Activated CD8-positive, alpha-beta memory T cell treated with anti-CD3 and anti-CD28 coated beads, Interleukin-2, amount 10 ng/mL, durations not matched to agents 7 days and 5 days (primary cell): ENCODE measurements around the gene SIM1. TPM values are rescaled to one million over a fixed set of nuclear protein-coding genes. Genes with fewer than 3 reads are reported as not detected.

Experiments used
- ATAC-seq: fragments of 150-1000 bp; cut with Tn5 transposase; one replicate; pipeline ENCODE4 v1.10.0; 2021; ENCODE audit warnings: moderate library complexity
- CTCF ChIA-PET: fragments of 350-600 bp; sonication (Branson Sonifier 250); formaldehyde crosslinking; loops from one replicate; lab custom pipeline; 2021; ENCODE audit warnings: antibody characterized with exemption; lab: Charles Lee
- DNase-seq: peaks from one replicate; pipeline ENCODE4 v3.0.0-alpha.2; 2020
- H3K27ac Mint-ChIP-seq: one replicate; pipeline ENCODE4 v1.8.0; 2021; ENCODE audit warnings: mild to moderate bottlenecking, mixed read lengths
- H3K27me3 Mint-ChIP-seq: one replicate; pipeline ENCODE4 v1.8.0; 2021; ENCODE audit warnings: mixed read lengths
- H3K36me3 Mint-ChIP-seq: one replicate; pipeline ENCODE4 v1.8.0; 2021; ENCODE audit warnings: mild to moderate bottlenecking, mixed read lengths
- H3K4me1 Mint-ChIP-seq: one replicate; pipeline ENCODE4 v1.8.0; 2021; ENCODE audit warnings: mixed read lengths
- H3K4me3 Mint-ChIP-seq: one replicate; pipeline ENCODE4 v1.8.0; 2021; ENCODE audit warnings: mild to moderate bottlenecking, moderate library complexity, mixed read lengths
- H3K9me3 Mint-ChIP-seq: one replicate; pipeline ENCODE4 v1.8.0; 2022; ENCODE audit warnings: low read depth, mixed read lengths
- total RNA-seq, 2 experiments: library from RNA; stranded (reverse); gene quantifications; one replicate each; pipeline ENCODE4 v1.2.3, GENCODE V29; 2021

Gene SIM1
- total RNA-seq, 2 experiments from 2014 or later = 0.07 TPM; not detected in 1

- CTCF ChIA-PET = no interaction called here
- Mint-ChIP-seq H3K9me3 (no peaks in the 10 kb centered on the region), H3K4me1 (peaks cover 6% of the 10 kb centered on the region), H3K36me3 (peaks cover 6% of the 10 kb centered on the region), H3K27me3 (peaks cover 67% of the 10 kb centered on the region), H3K4me3 (peak overlapping the region; percentile 22), H3K27ac (peak overlapping the region; percentile 30)
- no peak for DNase-seq
- ATAC-seq = no peak
Measured at GRCh38 chr6:100446115-100447080, 18.3 kb downstream of the SIM1 start.

- peaks cover 6% of the 10 kb centered on the region for H3K4me1 Mint-ChIP-seq
- no peaks in the 10 kb centered on the region for H3K9me3 Mint-ChIP-seq
- no peak overlapping the region for H3K27ac Mint-ChIP-seq
- ATAC-seq (no peak), DNase-seq (no peak)
- no peak overlapping the region for H3K4me3 Mint-ChIP-seq
- peaks cover 6% of the 10 kb centered on the region for H3K36me3 Mint-ChIP-seq
- H3K27me3 Mint-ChIP-seq = peaks cover 75% of the 10 kb centered on the region
- CTCF ChIA-PET = interaction anchor here (1.4 to 2.1 kb wide), 2 partner anchors 20 to 332 kb away, joined by 3 to 5 read pairs; partner anchors contain the start of gene SIM1
Measured at GRCh38 chr6:100445512-100445911, 19.2 kb downstream of the SIM1 start.

GRCh38 chr6:100440935-100441334, 23.8 kb downstream of the SIM1 start:
- ATAC-seq (no peak), DNase-seq (no peak)
- Mint-ChIP-seq H3K4me1 (no peaks in the 10 kb centered on the region), H3K36me3 (no peaks in the 10 kb centered on the region), H3K27ac (no peak overlapping the region), H3K9me3 (no peaks in the 10 kb centered on the region), H3K27me3 (peaks cover 66% of the 10 kb centered on the region), H3K4me3 (no peak overlapping the region)
- CTCF ChIA-PET = no interaction called here

GRCh38 chr6:100435299-100435698, 29.4 kb downstream of the SIM1 start:
- ATAC-seq = no peak
- Mint-ChIP-seq H3K27ac (no peak overlapping the region), H3K27me3 (peaks cover 42% of the 10 kb centered on the region), H3K4me3 (no peak overlapping the region), H3K9me3 (no peaks in the 10 kb centered on the region), H3K4me1 (no peaks in the 10 kb centered on the region), H3K36me3 (no peaks in the 10 kb centered on the region)
- no peak for DNase-seq
- CTCF ChIA-PET = no interaction called here

GRCh38 chr6:100433726-100434435, 30.8 kb downstream of the SIM1 start:
- ATAC-seq = no peak
- CTCF ChIA-PET = no interaction called here
- no peaks in the 10 kb centered on the region for H3K9me3 Mint-ChIP-seq

GRCh38 chr6:100432136-100432535, 32.6 kb downstream of the SIM1 start:
- H3K27ac Mint-ChIP-seq = no peak overlapping the region
- no peaks in the 10 kb centered on the region for H3K36me3 Mint-ChIP-seq
- no peak overlapping the region for H3K4me3 Mint-ChIP-seq
- ATAC-seq (no peak), DNase-seq (no peak)
- no peaks in the 10 kb centered on the region for H3K4me1 Mint-ChIP-seq
- CTCF ChIA-PET = no interaction called here
- no peaks in the 10 kb centered on the region for H3K9me3 Mint-ChIP-seq
- peaks cover 25% of the 10 kb centered on the region for H3K27me3 Mint-ChIP-seq

More at GRCh38 chr6:100433726-100434435, 30.8 kb downstream of the SIM1 start:
- no peak overlapping the region for H3K4me3 Mint-ChIP-seq
- H3K4me1 Mint-ChIP-seq = no peaks in the 10 kb centered on the region
- no peaks in the 10 kb centered on the region for H3K36me3 Mint-ChIP-seq
- H3K27ac Mint-ChIP-seq = no peak overlapping the region
- H3K27me3 Mint-ChIP-seq = peaks cover 33% of the 10 kb centered on the region
- DNase-seq = no peak

- H3K9me3 Mint-ChIP-seq = no peaks in the 10 kb centered on the region
- H3K27me3 Mint-ChIP-seq = peaks cover 28% of the 10 kb centered on the region
- H3K36me3 Mint-ChIP-seq = no peaks in the 10 kb centered on the region
- CTCF ChIA-PET = no interaction called here
- no peak for ATAC-seq
- DNase-seq = no peak
- no peaks in the 10 kb centered on the region for H3K4me1 Mint-ChIP-seq
- H3K27ac Mint-ChIP-seq = no peak overlapping the region
- H3K4me3 Mint-ChIP-seq = no peak overlapping the region
Measured at GRCh38 chr6:100430962-100431361, 33.8 kb downstream of the SIM1 start.

GRCh38 chr6:100427452-100427851, 37.3 kb downstream of the SIM1 start:
- DNase-seq (no peak), ATAC-seq (no peak)
- no peaks in the 10 kb centered on the region for H3K4me1 Mint-ChIP-seq
- H3K27me3 Mint-ChIP-seq = peaks cover 28% of the 10 kb centered on the region
- CTCF ChIA-PET = no interaction called here
- no peaks in the 10 kb centered on the region for H3K36me3 Mint-ChIP-seq
- no peak overlapping the region for H3K27ac Mint-ChIP-seq
- H3K9me3 Mint-ChIP-seq = no peaks in the 10 kb centered on the region
- no peak overlapping the region for H3K4me3 Mint-ChIP-seq

- no peaks in the 10 kb centered on the region for H3K9me3 Mint-ChIP-seq
- H3K4me3 Mint-ChIP-seq = no peak overlapping the region
- H3K27ac Mint-ChIP-seq = no peak overlapping the region
- peaks cover 24% of the 10 kb centered on the region for H3K27me3 Mint-ChIP-seq
- no peak for DNase-seq
- no peaks in the 10 kb centered on the region for H3K4me1 Mint-ChIP-seq
- ATAC-seq = no peak
- H3K36me3 Mint-ChIP-seq = no peaks in the 10 kb centered on the region
- CTCF ChIA-PET = no interaction called here
Measured at GRCh38 chr6:100426744-100427338, 37.9 kb downstream of the SIM1 start.

- Mint-ChIP-seq H3K27me3 (peaks cover 26% of the 10 kb centered on the region), H3K4me3 (no peak overlapping the region), H3K9me3 (no peaks in the 10 kb centered on the region), H3K4me1 (no peaks in the 10 kb centered on the region), H3K36me3 (no peaks in the 10 kb centered on the region), H3K27ac (no peak overlapping the region)
- CTCF ChIA-PET = no interaction called here
- DNase-seq (no peak), ATAC-seq (no peak)
Measured at GRCh38 chr6:100426241-100426640, 38.5 kb downstream of the SIM1 start.

GRCh38 chr6:100420711-100421110, 44.0 kb downstream of the SIM1 start:
- no peak for DNase-seq
- peaks cover 29% of the 10 kb centered on the region for H3K27me3 Mint-ChIP-seq
- H3K36me3 Mint-ChIP-seq = no peaks in the 10 kb centered on the region

GRCh38 chr6:100417036-100417435, 47.7 kb downstream of the SIM1 start:
- Mint-ChIP-seq H3K27ac (no peak overlapping the region), H3K9me3 (no peaks in the 10 kb centered on the region), H3K4me1 (no peaks in the 10 kb centered on the region), H3K4me3 (no peak overlapping the region), H3K27me3 (peaks cover 30% of the 10 kb centered on the region), H3K36me3 (no peaks in the 10 kb centered on the region)
- no peak for ATAC-seq
- no peak for DNase-seq
- CTCF ChIA-PET = no interaction called here

More at GRCh38 chr6:100420711-100421110, 44.0 kb downstream of the SIM1 start:
- CTCF ChIA-PET = no interaction called here
- Mint-ChIP-seq H3K4me3 (no peak overlapping the region), H3K9me3 (no peaks in the 10 kb centered on the region), H3K4me1 (no peaks in the 10 kb centered on the region), H3K27ac (no peak overlapping the region)
- no peak for ATAC-seq

GRCh38 chr6:100415768-100416167, 49.0 kb downstream of the SIM1 start:
- no peaks in the 10 kb centered on the region for H3K4me1 Mint-ChIP-seq
- ATAC-seq (no peak), DNase-seq (no peak)
- H3K27me3 Mint-ChIP-seq = peaks cover 27% of the 10 kb centered on the region
- CTCF ChIA-PET = no interaction called here
- H3K4me3 Mint-ChIP-seq = no peak overlapping the region
- no peaks in the 10 kb centered on the region for H3K36me3 Mint-ChIP-seq
- H3K9me3 Mint-ChIP-seq = no peaks in the 10 kb centered on the region
- H3K27ac Mint-ChIP-seq = no peak overlapping the region
